Spinal cord (tissue), 10 donors: ENCODE measurements around the gene TMEM120B. TPM values are rescaled to one million over a fixed set of nuclear protein-coding genes. Genes with fewer than 3 reads are reported as not detected.
A peak's percentile ranks its signal among the peaks of the same experiment; 100 is the strongest.
"Not testable (repeated sequence)": the region's sequence is repeated elsewhere in the genome, so short reads cannot be mapped to it uniquely, and the experiment has no call there.

ENCODE experiments used
- DNase-seq, 6 donors: peaks; one replicate each; pipeline versions ENCODE4 v3.0.0 to v3.0.0-alpha.2; 2013 to 2015; ENCODE audit warnings: low spot score in 6 of 6, low read depth in 4 of 6
- H3K27ac ChIP-seq: one replicate; pipeline ENCODE4 v1.5.1; 2013; ENCODE audit warnings: low read depth, low read length, control low read depth
- H3K27me3 ChIP-seq: one replicate; pipeline ENCODE4 v1.6.1; 2013; ENCODE audit warnings: low read length; ENCODE audit not compliant: control insufficient read depth, insufficient read depth
- H3K36me3 ChIP-seq: one replicate; pipeline ENCODE4 v1.6.1; 2013; ENCODE audit warnings: low read length; ENCODE audit not compliant: control insufficient read depth, insufficient read depth
- H3K4me1 ChIP-seq: one replicate; pipeline ENCODE4 v1.6.1; 2013; ENCODE audit warnings: low read length; ENCODE audit not compliant: control insufficient read depth, insufficient read depth
- H3K4me3 ChIP-seq: one replicate; pipeline ENCODE4 v1.5.1; 2013; ENCODE audit warnings: low read depth, low read length, control low read depth
- H3K9me3 ChIP-seq: one replicate; pipeline ENCODE4 v1.6.1; 2013; ENCODE audit warnings: low read length; ENCODE audit not compliant: control insufficient read depth, insufficient read depth
- WGBS: methylation state at CpG from one replicate; pipeline ENCODE4 v1.1.5; 2013; ENCODE audit warnings: missing lambda C conversion rate; ENCODE audit not compliant: insufficient coverage; 5-methylcytosine and 5-hydroxymethylcytosine counted together
- polyA plus RNA-seq, 2 donors: library from polyadenylated mRNA; unstranded; fragments of 120-200 nt; gene quantifications; one replicate each; pipeline ENCODE4 v1.2.1, GENCODE V29; 2013; ENCODE audit not compliant: insufficient read length in 2 of 2
- total RNA-seq, 2 donors: library from RNA; depleted of rRNA in 1 of 2; stranded (reverse); fragments of 120-200 nt in 1 of 2; fragments of >200 nt in 1 of 2; gene quantifications; one replicate each; pipeline versions ENCODE4 v1.2.3 to v1.2.4, GENCODE V29; 2013 to 2014
- donor health status: healthy.

The TMEM120B gene
- total and polyA plus RNA-seq, 4 donors: 6.1 to 22.2 (median 9.7) TPM

GRCh38 chr12:121751749-121752351 is 39.3 kb downstream of the TMEM120B start:
- Histone ChIP-seq H3K4me1 (peaks cover 31% of the 10 kb centered on the region), H3K9me3 (no peaks in the 10 kb centered on the region), H3K27me3 (no peaks in the 10 kb centered on the region), H3K27ac (no peak overlapping the region), H3K36me3 (peaks cover 41% of the 10 kb centered on the region), H3K4me3 (no peak overlapping the region)
- DNase-seq: no peak
- WGBS: 97% methylated on average over 10 of the region's 12 CpGs

GRCh38 chr12:121753844-121754264 is 41.3 kb downstream of the TMEM120B start:
- peak overlapping the region; percentile 78 for H3K27ac ChIP-seq
- no peaks in the 10 kb centered on the region for H3K9me3 ChIP-seq
- peaks cover 24% of the 10 kb centered on the region for H3K4me1 ChIP-seq
- 42% methylated on average over 12 of the region's 12 CpGs for WGBS
- no peak overlapping the region for H3K4me3 ChIP-seq
- DNase-seq: peak in 5 of 6 donors; percentile 64 to 90 (median 70)
- no peaks in the 10 kb centered on the region for H3K27me3 ChIP-seq
- H3K36me3 ChIP-seq: peaks cover 47% of the 10 kb centered on the region

DNA sequence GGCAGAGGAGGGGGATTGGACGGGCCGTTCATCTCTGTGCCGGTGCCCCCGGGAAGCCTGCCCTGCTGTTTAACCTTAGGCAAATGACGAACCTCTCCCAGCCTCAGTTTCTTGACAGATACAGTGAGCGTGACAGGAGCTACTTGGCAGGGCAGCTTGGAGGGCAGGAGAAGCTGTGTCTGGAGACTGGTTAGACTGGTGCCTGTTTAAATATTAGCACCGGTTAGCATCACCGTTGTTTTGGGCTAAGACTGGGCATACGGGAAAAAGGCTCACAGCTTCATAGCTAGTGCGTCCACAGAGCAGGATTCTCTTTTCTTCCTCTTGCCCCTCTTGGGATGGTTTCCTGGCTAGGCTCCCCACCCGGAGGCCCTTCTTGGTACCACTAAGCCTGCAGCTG is 42.3 kb downstream of the TMEM120B start:
- WGBS: 87% methylated on average over 11 of the region's 11 CpGs

DNA sequence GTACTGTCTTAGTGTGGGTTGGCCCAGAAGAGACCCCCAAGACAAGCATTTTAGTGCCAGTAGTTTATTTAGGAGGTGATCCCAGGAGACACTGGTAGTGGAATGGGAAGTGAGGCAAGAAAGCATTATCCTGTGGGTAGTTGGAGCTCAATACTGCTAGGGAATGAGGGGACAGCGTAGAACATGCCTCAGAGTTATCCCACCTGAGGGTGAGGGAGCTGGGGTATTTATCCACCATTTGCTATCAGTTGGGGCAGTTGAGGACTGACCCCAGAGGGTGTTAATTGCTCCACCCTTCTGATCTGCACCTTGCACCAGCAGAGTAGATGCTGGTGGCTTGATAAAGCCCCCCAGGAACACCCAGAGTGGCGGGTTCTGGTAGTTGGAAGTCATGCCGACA is 43.0 kb downstream of the TMEM120B start:
- Histone ChIP-seq H3K36me3 (peaks cover 39% of the 10 kb centered on the region), H3K27me3 (no peaks in the 10 kb centered on the region), H3K4me1 (peaks cover 25% of the 10 kb centered on the region), H3K9me3 (no peaks in the 10 kb centered on the region), H3K4me3 (no peak overlapping the region), H3K27ac (no peak overlapping the region)
- DNase-seq: no peak
- 95% methylated on average over 2 of the region's 3 CpGs for WGBS

More for the DNA sequence above, 42.3 kb downstream of the TMEM120B start:
- no peak for DNase-seq
- Histone ChIP-seq H3K36me3 (peaks cover 42% of the 10 kb centered on the region), H3K27me3 (no peaks in the 10 kb centered on the region), H3K9me3 (no peaks in the 10 kb centered on the region), H3K27ac (no peak overlapping the region), H3K4me3 (no peak overlapping the region), H3K4me1 (peaks cover 25% of the 10 kb centered on the region)

GRCh38 chr12:121758536-121758935 is 46.0 kb downstream of the TMEM120B start:
- not testable (repeated sequence) for H3K4me3 ChIP-seq, H3K9me3 ChIP-seq, DNase-seq, H3K27me3 ChIP-seq, H3K27ac ChIP-seq
- 93% methylated on average over 8 of the region's 22 CpGs for WGBS
- Histone ChIP-seq H3K36me3 (peaks cover 35% of the 10 kb centered on the region), H3K4me1 (peaks cover 20% of the 10 kb centered on the region)

GRCh38 chr12:121762269-121762668 is 49.7 kb downstream of the TMEM120B start:
- H3K4me3 ChIP-seq: no peak overlapping the region
- no peaks in the 10 kb centered on the region for H3K9me3 ChIP-seq
- H3K27ac ChIP-seq: no peak overlapping the region
- peaks cover 20% of the 10 kb centered on the region for H3K4me1 ChIP-seq
- no peak for DNase-seq
- 56% methylated on average over 5 of the region's 6 CpGs for WGBS
- H3K36me3 ChIP-seq: peaks cover 38% of the 10 kb centered on the region
- H3K27me3 ChIP-seq: no peaks in the 10 kb centered on the region

GRCh38 chr12:121764808-121765207 is 52.3 kb downstream of the TMEM120B start:
- WGBS: 90% methylated on average over 1 of the region's 3 CpGs
- Histone ChIP-seq H3K4me1 (peaks cover 35% of the 10 kb centered on the region), H3K4me3 (no peak overlapping the region), H3K9me3 (no peaks in the 10 kb centered on the region), H3K27ac (no peak overlapping the region), H3K36me3 (peaks cover 27% of the 10 kb centered on the region), H3K27me3 (no peaks in the 10 kb centered on the region)
- DNase-seq: no peak

- no peaks in the 10 kb centered on the region for H3K9me3 ChIP-seq
- no peak for DNase-seq
- no peak overlapping the region for H3K27ac ChIP-seq
- peaks cover 28% of the 10 kb centered on the region for H3K36me3 ChIP-seq
- 71% methylated on average over 1 of the region's 5 CpGs for WGBS
- H3K4me3 ChIP-seq: no peak overlapping the region
- H3K27me3 ChIP-seq: no peaks in the 10 kb centered on the region
- H3K4me1 ChIP-seq: peaks cover 40% of the 10 kb centered on the region
These were observed 53.0 kb downstream of the TMEM120B start for GRCh38 chr12:121765573-121765972.

- DNase-seq: no peak
- Histone ChIP-seq H3K9me3 (no peaks in the 10 kb centered on the region), H3K4me1 (peaks cover 43% of the 10 kb centered on the region), H3K36me3 (peaks cover 28% of the 10 kb centered on the region), H3K4me3 (no peak overlapping the region), H3K27me3 (no peaks in the 10 kb centered on the region), H3K27ac (no peak overlapping the region)
- 85% methylated on average over 5 of the region's 5 CpGs for WGBS
These were observed 53.9 kb downstream of the TMEM120B start for GRCh38 chr12:121766290-121767039.
